Naive thymus-derived CD8-positive, alpha-beta T cell (primary cell): ENCODE results near the gene RTN4RL2. TPM values are rescaled to one million over a fixed set of nuclear protein-coding genes. Genes with fewer than 3 reads are reported as not detected.
A peak's percentile ranks its signal among the peaks of the same experiment; 100 is the strongest.
"Not testable (repeated sequence)": the region's sequence is repeated elsewhere in the genome, so short reads cannot be mapped to it uniquely, and the experiment has no call there.

Source experiments
- ATAC-seq, 2 donors: fragments of 150-1000 bp; cut with Tn5 transposase in 1 of 2; sonication (Bioruptor Pico), chemical (Tn5 transposase) in 1 of 2; 1 replicate in 1 of 2; 2 replicates in 1 of 2; pipeline ENCODE4 v1.10.0; 2021; ENCODE audit warnings: mild to moderate bottlenecking in 2 of 2, moderate library complexity in 2 of 2
- POLR2A ChIA-PET: fragments of 350-600 bp; sonication (Branson Sonifier 250); formaldehyde crosslinking; loops from one replicate; lab custom pipeline; 2021; ENCODE audit warnings: antibody characterized with exemption; lab: Charles Lee
- DNase-seq, 10 donors: peaks; one replicate each; pipeline versions ENCODE4 v3.0.0 to v3.0.0-alpha.2; 2020 to 2022
- H3K27ac Mint-ChIP-seq, 10 donors: one replicate each; pipeline ENCODE4 v1.8.0; 2020 to 2022; ENCODE audit warnings: mild to moderate bottlenecking in 10 of 10, mixed read lengths in 10 of 10, moderate library complexity in 4 of 10, inconsistent platforms in 1 of 10
- H3K27me3 Mint-ChIP-seq, 5 donors: one replicate each; pipeline ENCODE4 v1.8.0; 2021 to 2022; ENCODE audit warnings: mixed read lengths in 5 of 5
- H3K36me3 Mint-ChIP-seq, 3 donors: one replicate each; pipeline ENCODE4 v1.8.0; 2020 to 2022; ENCODE audit warnings: mixed read lengths in 3 of 3, mild to moderate bottlenecking in 2 of 3, inconsistent platforms in 1 of 3
- H3K4me1 Mint-ChIP-seq, 4 donors: one replicate each; pipeline ENCODE4 v1.8.0; 2021 to 2022; ENCODE audit warnings: mixed read lengths in 4 of 4
- H3K4me3 Mint-ChIP-seq, 10 donors: one replicate each; pipeline ENCODE4 v1.8.0; 2020 to 2022; ENCODE audit warnings: mild to moderate bottlenecking in 10 of 10, mixed read lengths in 10 of 10, moderate library complexity in 6 of 10, inconsistent platforms in 1 of 10
- H3K9me3 Mint-ChIP-seq, 9 donors: one replicate each; pipeline ENCODE4 v1.8.0; 2020 to 2022; ENCODE audit warnings: mixed read lengths in 9 of 9, mild to moderate bottlenecking in 3 of 9, inconsistent platforms in 1 of 9, moderate library complexity in 1 of 9
- polyA plus RNA-seq, 3 donors: library from polyadenylated mRNA; unstranded; fragments of 300-500 nt; fragmentation: Illumina TruSeq; gene quantifications; one replicate each; pipeline ENCODE4 v1.2.3, GENCODE V29; 2021
- total RNA-seq, 8 experiments: library from RNA in 2 of 8; stranded (reverse) in 2 of 8; gene quantifications; one replicate each; pipeline ENCODE4 v1.2.3 and lab custom pipeline; 2021 to 2026

RTN4RL2 gene
- total and polyA plus RNA-seq, 5 experiments from 2014 or later = 0.09 to 0.21 TPM; not detected in 3

GRCh38 chr11:57436031-57436430 lies 24.3 kb upstream of the RTN4RL2 start:
- no peak overlapping the region for H3K27ac Mint-ChIP-seq
- H3K36me3 Mint-ChIP-seq = no peaks in the 10 kb centered on the region
- DNase-seq = no peak
- peaks cover 0 to 5% (median under 1%) of the 10 kb centered on the region in 4 donors for H3K4me1 Mint-ChIP-seq
- no peak for ATAC-seq
- no peaks in the 10 kb centered on the region for H3K27me3 Mint-ChIP-seq
- H3K4me3 Mint-ChIP-seq = no peak overlapping the region
- H3K9me3 Mint-ChIP-seq = no peaks in the 10 kb centered on the region
- POLR2A ChIA-PET = no interaction called here

- Mint-ChIP-seq H3K36me3 (no peaks in the 10 kb centered on the region), H3K27me3 (no peaks in the 10 kb centered on the region), H3K4me3 (no peak overlapping the region), H3K27ac (peak overlapping the region in 1 of 10 donors; percentile 48), H3K9me3 (no peaks in the 10 kb centered on the region), H3K4me1 (peaks cover 0 to 2% (median 0%) of the 10 kb centered on the region in 4 donors)
- no peak for DNase-seq
- no peak for ATAC-seq
- POLR2A ChIA-PET = no interaction called here
These were observed 21.7 kb upstream of the RTN4RL2 start for GRCh38 chr11:57438345-57439285.

GRCh38 chr11:57439786-57440185 lies 20.5 kb upstream of the RTN4RL2 start:
- ATAC-seq (no peak), DNase-seq (no peak)
- Mint-ChIP-seq H3K27ac (peak overlapping the region in 1 of 10 donors; percentile 71), H3K36me3 (no peaks in the 10 kb centered on the region), H3K9me3 (no peaks in the 10 kb centered on the region), H3K4me1 (peaks cover 0 to 2% (median 0%) of the 10 kb centered on the region in 4 donors), H3K4me3 (no peak overlapping the region), H3K27me3 (peaks cover 0 to 4% (median 4%) of the 10 kb centered on the region in 5 donors)
- POLR2A ChIA-PET = interaction anchor here (1.5 kb wide), 1 partner anchor 18 kb away, joined by 5 read pairs; no protein-coding TSS in a partner anchor

GRCh38 chr11:57440744-57441414 lies 19.4 kb upstream of the RTN4RL2 start:
- Mint-ChIP-seq H3K4me1 (no peaks in the 10 kb centered on the region), H3K4me3 (no peak overlapping the region), H3K9me3 (no peaks in the 10 kb centered on the region), H3K36me3 (no peaks in the 10 kb centered on the region), H3K27me3 (peaks cover 0 to 9% (median 7%) of the 10 kb centered on the region in 5 donors), H3K27ac (peak overlapping the region in 1 of 10 donors; percentile 2)
- POLR2A ChIA-PET = interaction anchor here (1.5 kb wide), 1 partner anchor 17 kb away, joined by 5 read pairs; no protein-coding TSS in a partner anchor
- ATAC-seq = no peak
- no peak for DNase-seq

GRCh38 chr11:57444362-57445121 lies 15.8 kb upstream of the RTN4RL2 start:
- Mint-ChIP-seq H3K4me3 (no peak overlapping the region), H3K36me3 (no peaks in the 10 kb centered on the region), H3K9me3 (no peaks in the 10 kb centered on the region), H3K4me1 (no peaks in the 10 kb centered on the region), H3K27ac (no peak overlapping the region), H3K27me3 (peaks cover 3 to 20% (median 12%) of the 10 kb centered on the region in 5 donors)
- ATAC-seq (no peak), DNase-seq (no peak)
- POLR2A ChIA-PET = no interaction called here

GRCh38 chr11:57445122-57445394 lies 15.3 kb upstream of the RTN4RL2 start:
- POLR2A ChIA-PET, H3K9me3 Mint-ChIP-seq, H3K36me3 Mint-ChIP-seq, DNase-seq, H3K4me3 Mint-ChIP-seq, H3K27ac Mint-ChIP-seq, ATAC-seq, H3K4me1 Mint-ChIP-seq: not testable (repeated sequence)
- H3K27me3 Mint-ChIP-seq = peaks cover 3 to 20% (median 12%) of the 10 kb centered on the region in 5 donors

- Mint-ChIP-seq H3K27me3 (peaks cover 3 to 20% (median 12%) of the 10 kb centered on the region in 5 donors), H3K4me3 (no peak overlapping the region)
These were observed 14.3 kb upstream of the RTN4RL2 start for GRCh38 chr11:57446055-57446454.

GRCh38 chr11:57453543-57454177 lies 6.7 kb upstream of the RTN4RL2 start:
- H3K27me3 Mint-ChIP-seq = peaks cover 7 to 19% (median 15%) of the 10 kb centered on the region in 5 donors
- POLR2A ChIA-PET = no interaction called here
- peaks cover 4 to 14% (median 13%) of the 10 kb centered on the region in 4 donors for H3K4me1 Mint-ChIP-seq
- no peak overlapping the region for H3K4me3 Mint-ChIP-seq
- no peaks in the 10 kb centered on the region for H3K36me3 Mint-ChIP-seq
- DNase-seq = no peak
- no peak for ATAC-seq
- H3K9me3 Mint-ChIP-seq = no peaks in the 10 kb centered on the region
- H3K27ac Mint-ChIP-seq = no peak overlapping the region

More at GRCh38 chr11:57446055-57446454, 14.3 kb upstream of the RTN4RL2 start:
- no peaks in the 10 kb centered on the region for H3K9me3 Mint-ChIP-seq
- no peaks in the 10 kb centered on the region for H3K4me1 Mint-ChIP-seq
- no peak for DNase-seq
- no peak overlapping the region for H3K27ac Mint-ChIP-seq
- no peaks in the 10 kb centered on the region for H3K36me3 Mint-ChIP-seq
- POLR2A ChIA-PET = no interaction called here
- ATAC-seq = no peak

- ATAC-seq = peak; percentile 42 to 48
- H3K27ac Mint-ChIP-seq = peak overlapping the region in 3 of 10 donors; percentile 20 to 86 (median 32)
- H3K9me3 Mint-ChIP-seq = no peaks in the 10 kb centered on the region
- peaks cover 19 to 35% (median 21%) of the 10 kb centered on the region in 5 donors for H3K27me3 Mint-ChIP-seq
- H3K4me3 Mint-ChIP-seq = peak overlapping the region; percentile 59 to 87 (median 79)
- H3K4me1 Mint-ChIP-seq = peaks cover 17 to 30% (median 29%) of the 10 kb centered on the region in 4 donors
- H3K36me3 Mint-ChIP-seq = no peaks in the 10 kb centered on the region
- POLR2A ChIA-PET = interaction anchor here (0.8 to 1.5 kb wide), 7 partner anchors 18 to 122 kb away, joined by 3 to 8 read pairs (median 3); partner anchors contain the start of gene SSRP1
- DNase-seq = peak; percentile 51 to 81 (median 69)
These were observed 3.2 kb upstream of the RTN4RL2 start for GRCh38 chr11:57456960-57457642.

- ATAC-seq (peak; percentile 23 to 24), DNase-seq (peak in 1 of 10 donors; percentile 17)
- H3K9me3 Mint-ChIP-seq = no peaks in the 10 kb centered on the region
- peak overlapping the region; percentile 59 to 87 (median 79) for H3K4me3 Mint-ChIP-seq
- POLR2A ChIA-PET = interaction anchor here (0.8 to 1.5 kb wide), 7 partner anchors 17 to 112 kb away, joined by 3 to 8 read pairs (median 5); no protein-coding TSS in a partner anchor
- H3K27ac Mint-ChIP-seq = peak overlapping the region in 3 of 10 donors; percentile 20 to 86 (median 32)
- no peaks in the 10 kb centered on the region for H3K36me3 Mint-ChIP-seq
- peaks cover 19 to 35% (median 22%) of the 10 kb centered on the region in 5 donors for H3K27me3 Mint-ChIP-seq
- H3K4me1 Mint-ChIP-seq = peaks cover 17 to 32% (median 32%) of the 10 kb centered on the region in 4 donors
These were observed 2.7 kb upstream of the RTN4RL2 start for GRCh38 chr11:57457643-57458023.

- Mint-ChIP-seq H3K27ac (no peak overlapping the region), H3K36me3 (no peaks in the 10 kb centered on the region), H3K9me3 (no peaks in the 10 kb centered on the region), H3K27me3 (peaks cover 19 to 35% (median 23%) of the 10 kb centered on the region in 5 donors), H3K4me3 (peak overlapping the region; percentile 59 to 87 (median 79)), H3K4me1 (peaks cover 17 to 36% (median 34%) of the 10 kb centered on the region in 4 donors)
- ATAC-seq (no peak), DNase-seq (peak in 1 of 10 donors; percentile 14)
- POLR2A ChIA-PET = interaction anchor here (0.8 to 1.5 kb wide), 8 partner anchors 17 to 113 kb away, joined by 3 to 8 read pairs (median 5); no protein-coding TSS in a partner anchor
These were observed 2.3 kb upstream of the RTN4RL2 start for GRCh38 chr11:57458060-57458409.
